B cell (primary cell): ENCODE data around the gene SARM1.

Experiments used
- CTCF ChIP-seq: fragments of 200-600 bp; IDR thresholded peaks from one replicate; pipeline ENCODE4 v1.8.0; 2022; ENCODE audit warnings: antibody characterized with exemption, mild to moderate bottlenecking
- EZH2 ChIP-seq: IDR thresholded peaks from 2 replicates; pipeline ENCODE4 v1.6.1; 2012; ENCODE audit warnings: borderline replicate concordance, low read depth, mild to moderate bottlenecking, moderate library complexity, low read length; ENCODE audit not compliant: insufficient read depth, poor library complexity, severe bottlenecking

DNA sequence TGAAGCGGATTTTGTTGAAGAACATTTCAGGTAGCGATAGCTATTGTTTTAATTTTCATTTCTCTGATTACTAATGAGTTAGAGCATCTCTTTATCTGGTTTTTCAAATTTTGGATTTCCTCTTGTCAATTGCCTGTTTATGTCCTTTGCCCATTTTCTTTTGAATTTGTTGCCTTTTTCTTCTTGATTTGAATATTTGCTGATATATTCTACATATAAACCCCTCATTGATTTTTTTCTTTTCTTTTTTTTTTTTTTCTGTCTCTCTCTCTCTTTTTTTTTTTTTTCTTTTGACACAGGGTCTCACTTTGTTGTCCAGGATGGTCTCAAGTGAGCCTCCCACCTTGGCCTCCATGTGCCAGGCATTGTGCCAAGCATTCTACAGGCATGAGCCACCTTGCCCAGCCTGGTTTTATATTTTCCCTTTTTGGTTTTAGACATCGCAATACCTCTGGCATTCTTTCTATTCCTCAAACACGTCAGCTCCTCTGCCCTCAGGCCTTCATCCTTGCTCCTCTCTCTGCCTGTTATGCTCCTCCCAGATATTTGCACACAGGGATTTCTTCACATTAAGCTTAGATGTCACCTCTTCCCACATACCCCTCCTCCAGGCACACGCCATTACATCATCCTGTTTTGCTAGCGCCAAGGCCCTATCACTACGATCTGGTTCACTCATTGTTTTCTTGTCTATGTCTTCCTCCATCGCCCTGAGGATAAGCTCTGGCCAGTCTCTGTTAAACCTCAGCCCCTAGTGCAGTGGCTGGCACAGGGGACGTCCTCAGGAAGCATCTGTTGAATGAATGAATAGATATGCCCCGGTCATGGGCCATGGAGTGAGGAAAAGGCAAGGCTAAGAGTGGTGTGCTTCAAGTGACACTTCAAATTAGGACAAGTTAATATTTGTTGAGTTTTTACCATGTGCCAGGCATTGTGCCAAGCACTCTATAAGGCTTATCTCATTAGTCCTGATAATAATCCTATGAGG is 8.6 kb downstream of the SARM1 start:
- TF ChIP-seq CTCF (no peak), EZH2 (no peak)
